Measurements from ENCODE around the gene CRYM. TPM values are rescaled to one million over a fixed set of nuclear protein-coding genes. Genes with fewer than 3 reads are reported as not detected.

Gene CRYM
- total RNA-seq, 1 experiment from 2014 or later: 4.9 TPM

- H3K4me3 ChIP-seq (replicated peaks in 1 of 2; ENCODE audit: low read depth in 1 of 2, low read length in 2 of 2): no peak overlapping the region
- no peaks in the 10 kb centered on the region for H3K9me2 ChIP-seq (ENCODE audit: insufficient read depth)
- DNase-seq (ENCODE audit: low read depth, low spot score) (no peak), ATAC-seq (no peak)
- no peak for TF ChIP-seq CEBPB (IDR thresholded peaks at IDR 0.05; ENCODE audit: low read depth)
- TF ChIP-seq YY1 (IDR thresholded peaks at IDR 0.05; ENCODE audit: extremely low read depth, insufficient replicate concordance, low read depth, low read length): no peak
- TF ChIP-seq SIN3A (IDR thresholded peaks at IDR 0.05; ENCODE audit: low read depth): no peak
- TF ChIP-seq ZBTB33 (IDR thresholded peaks at IDR 0.05; ENCODE audit: extremely low read depth, insufficient replicate concordance, low read length): no peak
- no peak for TF ChIP-seq REST (IDR thresholded peaks at IDR 0.05; ENCODE audit: low read depth)
- no peak for TF ChIP-seq ELF1 (IDR thresholded peaks at IDR 0.05; ENCODE audit: borderline replicate concordance, low read depth)
- no peak for TF ChIP-seq TCF7L2 (IDR thresholded peaks at IDR 0.05; ENCODE audit: borderline replicate concordance, extremely low read depth, insufficient read depth, insufficient read length)
- TF ChIP-seq JUND (IDR thresholded peaks at IDR 0.05): no peak
- TF ChIP-seq EZH2 (IDR thresholded peaks at IDR 0.05): no peak
- no peak for TF ChIP-seq RAD21 (IDR thresholded peaks at IDR 0.05; ENCODE audit: low read depth)
- no peak for TF ChIP-seq SRF (IDR thresholded peaks at IDR 0.05; ENCODE audit: low read depth)
- TF ChIP-seq ZFX (IDR thresholded peaks at IDR 0.05): no peak
- no peak for TF ChIP-seq CTCF (IDR thresholded peaks at IDR 0.05 in 2 of 3, conservative IDR thresholded peaks at IDR 0.05 in 1 of 3; ENCODE audit: borderline replicate concordance in 1 of 3, insufficient read depth in 1 of 3, low read depth in 2 of 3, low read length in 2 of 3)
- no peak for TF ChIP-seq CBX3 (IDR thresholded peaks at IDR 0.05; ENCODE audit: low read depth)
- no peak for TF ChIP-seq ZNF274 (IDR thresholded peaks at IDR 0.05; ENCODE audit: low read depth, low read length)
- TF ChIP-seq POLR2AphosphoS5 (IDR thresholded peaks at IDR 0.05; ENCODE audit: low read depth, low read length): no peak
- TF ChIP-seq MAX (IDR thresholded peaks at IDR 0.05): no peak
- no peak for TF ChIP-seq EZH2phosphoT487 (IDR thresholded peaks at IDR 0.05; ENCODE audit: borderline replicate concordance)
- TF ChIP-seq POLR2A (IDR thresholded peaks at IDR 0.05; ENCODE audit: borderline replicate concordance, extremely low read depth, insufficient read depth, insufficient read length): no peak
- ChIA-PET POLR2A (no interaction called here), CTCF (no interaction called here), RAD21 (ENCODE audit: low non-redundant PET in 1 of 2, low total read pairs in 2 of 2, uncharacterized antibody in 2 of 2, unreplicated experiment in 2 of 2) (no interaction called here)
- H3K9me3 ChIP-seq (ENCODE audit: control insufficient read depth in 1 of 2, insufficient read depth in 1 of 2, low read depth in 1 of 2, low read length in 2 of 2): no peaks in the 10 kb centered on the region
- H3K4me1 ChIP-seq (ENCODE audit: control insufficient read depth in 1 of 2, insufficient read depth in 2 of 2, low read length in 2 of 2): no peaks in the 10 kb centered on the region
- no peak overlapping the region for H3K27ac ChIP-seq (ENCODE audit: low read depth, low read length)
- H3K4me2 ChIP-seq (ENCODE audit: low read length): no peak overlapping the region
- intact Hi-C loops (cut with micrococcal nuclease): no loop called here
- no peaks in the 10 kb centered on the region for H3K36me3 ChIP-seq (ENCODE audit: control insufficient read depth in 1 of 2, insufficient read depth in 2 of 2, low read length in 2 of 2)
- peaks cover 3% of the 10 kb centered on the region; the same call in 1 of the 2 replicates for H3K27me3 ChIP-seq (ENCODE audit: insufficient read depth, low read length)
- H2AFZ ChIP-seq (ENCODE audit: low read depth, low read length, poor library complexity, severe bottlenecking): no peak overlapping the region
- H4K20me1 ChIP-seq (ENCODE audit: insufficient read depth): no peaks in the 10 kb centered on the region
- no TSS peak for BruUV-seq (replicated peaks)
- no peak overlapping the region for H3K9ac ChIP-seq (ENCODE audit: low read length)
- H3K79me2 ChIP-seq (ENCODE audit: insufficient read depth, low read length): no peaks in the 10 kb centered on the region
These were observed 24.6 kb downstream of the CRYM start for GRCh38 chr16:21253470-21253869.
